GM03348 (cell line): Measurements from ENCODE around the gene MYO19.
A peak's percentile ranks its signal among the peaks of the same experiment; 100 is the strongest.
"Not testable (repeated sequence)": the region's sequence is repeated elsewhere in the genome, so short reads cannot be mapped to it uniquely, and the experiment has no call there.

Source experiments
- DNase-seq: peaks from one replicate; pipeline ENCODE4 v3.0.0; 2012; ENCODE audit warnings: low spot score

MYO19 gene

GRCh38 chr17:36463916-36464764, 70.5 kb downstream of the MYO19 start:
- peak; percentile 92 for DNase-seq

GRCh38 chr17:36461330-36462110, 73.1 kb downstream of the MYO19 start:
- DNase-seq = no peak

GRCh38 chr17:36460265-36460937, 74.3 kb downstream of the MYO19 start:
- DNase-seq = no peak

GRCh38 chr17:36459601-36460000, 75.1 kb downstream of the MYO19 start:
- DNase-seq = no peak

GRCh38 chr17:36459045-36459444, 75.6 kb downstream of the MYO19 start:
- no peak for DNase-seq

GRCh38 chr17:36457701-36458100, 77.0 kb downstream of the MYO19 start:
- DNase-seq = not testable (repeated sequence)

GRCh38 chr17:36452888-36453287, 81.8 kb downstream of the MYO19 start:
- not testable (repeated sequence) for DNase-seq

- not testable (repeated sequence) for DNase-seq
Measured at GRCh38 chr17:36449997-36450396, 84.7 kb downstream of the MYO19 start.
